ENCODE data around the gene COL9A2. TPM values are rescaled to one million over a fixed set of nuclear protein-coding genes. Genes with fewer than 3 reads are reported as not detected.

COL9A2 gene
- polyA plus RNA-seq, 4 donors: 18.8 to 32.0 (median 23.5) TPM

GRCh38 chr1:40318970-40319621, 2.0 kb upstream of the COL9A2 start:
- DNase-seq (ENCODE audit: low read depth in 4 of 4, low spot score in 3 of 4): no peak

GRCh38 chr1:40318476-40318875, 1.4 kb upstream of the COL9A2 start:
- no peak for DNase-seq (ENCODE audit: low read depth in 4 of 4, low spot score in 3 of 4)

- DNase-seq (ENCODE audit: low read depth in 4 of 4, low spot score in 3 of 4): no peak
These were observed 448 bp upstream of the COL9A2 start for GRCh38 chr1:40317394-40318074.

GRCh38 chr1:40315795-40316594, 1.1 kb downstream of the COL9A2 start:
- peak; percentile 18 to 32 (median 28) for DNase-seq (ENCODE audit: low read depth in 4 of 4, low spot score in 3 of 4)

- peak; percentile 74 to 81 (median 78) for DNase-seq (ENCODE audit: low read depth in 4 of 4, low spot score in 3 of 4)
These were observed 1.8 kb downstream of the COL9A2 start for GRCh38 chr1:40315239-40315794.

GRCh38 chr1:40314721-40315238, 2.3 kb downstream of the COL9A2 start:
- DNase-seq (ENCODE audit: low read depth in 4 of 4, low spot score in 3 of 4): no peak

- no peak for DNase-seq (ENCODE audit: low read depth in 4 of 4, low spot score in 3 of 4)
These were observed 2.9 kb downstream of the COL9A2 start for GRCh38 chr1:40313958-40314720.

GRCh38 chr1:40313329-40313957, 3.6 kb downstream of the COL9A2 start:
- no peak for DNase-seq (ENCODE audit: low read depth in 4 of 4, low spot score in 3 of 4)

- no peak for DNase-seq (ENCODE audit: low read depth in 4 of 4, low spot score in 3 of 4)
These were observed 4.6 kb downstream of the COL9A2 start for GRCh38 chr1:40312238-40313205.

- DNase-seq (ENCODE audit: low read depth in 4 of 4, low spot score in 3 of 4): no peak
These were observed 5.4 kb downstream of the COL9A2 start for GRCh38 chr1:40311692-40312091.

- no peak for DNase-seq (ENCODE audit: low read depth in 4 of 4, low spot score in 3 of 4)
These were observed 6.0 kb downstream of the COL9A2 start for GRCh38 chr1:40310983-40311642.

GRCh38 chr1:40310129-40310461, 7.0 kb downstream of the COL9A2 start:
- DNase-seq (ENCODE audit: low read depth in 4 of 4, low spot score in 3 of 4): no peak

- DNase-seq (ENCODE audit: low read depth in 4 of 4, low spot score in 3 of 4): no peak
These were observed 7.5 kb downstream of the COL9A2 start for GRCh38 chr1:40309374-40310128.

- no peak for DNase-seq (ENCODE audit: low read depth in 4 of 4, low spot score in 3 of 4)
These were observed 8.9 kb downstream of the COL9A2 start for GRCh38 chr1:40308036-40308727.

- no peak for DNase-seq (ENCODE audit: low read depth in 4 of 4, low spot score in 3 of 4)
These were observed 9.9 kb downstream of the COL9A2 start for GRCh38 chr1:40307186-40307585.

GRCh38 chr1:40306296-40306695, 10.8 kb downstream of the COL9A2 start:
- no peak for DNase-seq (ENCODE audit: low read depth in 4 of 4, low spot score in 3 of 4)

- no peak for DNase-seq (ENCODE audit: low read depth in 4 of 4, low spot score in 3 of 4)
These were observed 11.2 kb downstream of the COL9A2 start for GRCh38 chr1:40305871-40306270.

Data from right renal pelvis (tissue), 4 donors.